HepG2 (cell line): ENCODE measurements around the gene NEDD8. TPM values are rescaled to one million over a fixed set of nuclear protein-coding genes. Genes with fewer than 3 reads are reported as not detected.

Experiments used
- ATAC-seq: fragments of 200-7000 bp; cut with Tn5 transposase; 3 replicates; pipeline ENCODE4 v1.9.1; 2020; ENCODE audit warnings: mild to moderate bottlenecking, moderate library complexity
- BruUV-seq: library from RNA; stranded (reverse); fragments of 400-500 nt; replicated peaks from 2 replicates; lab custom pipeline; 2021; lab: Mats Ljungman, UMichigan
- CTCF ChIA-PET: fragments of 300-600 bp; formaldehyde crosslinking; extraction: SDS; loops from one replicate; lab custom pipeline; 2021; ENCODE audit warnings: low total read pairs, inconsistent platforms, low intra/inter-chr PET ratio; lab: Yijun Ruan, JAX
- POLR2A ChIA-PET: fragments of 350-600 bp; sonication (Branson Sonifier 250); formaldehyde crosslinking; loops from one replicate; lab custom pipeline; 2020; ENCODE audit warnings: antibody characterized with exemption, inconsistent platforms; lab: Yijun Ruan, JAX
- DNase-seq: peaks from one replicate; pipeline ENCODE4 v3.0.0-alpha.2; 2015; ENCODE audit warnings: low spot score
- FAIRE-seq: peaks from 3 replicates; lab custom pipeline; 2011; peaks lifted over from hg19 to GRCh38; lab: Jason Lieb, UNC
- H2AFZ ChIP-seq: one replicate; pipeline ENCODE4 v1.6.1; 2011; ENCODE audit warnings: low read length, inconsistent platforms
- H3K27ac ChIP-seq: fragments of 300-600 bp; 3 replicates; pipeline ENCODE4 v1.8.0; 2011; ENCODE audit warnings: mixed run types, mild to moderate bottlenecking, mixed read lengths, low read length, inconsistent platforms; ENCODE audit not compliant: insufficient read depth; ENCODE audit errors: extremely low read length
- H3K27me3 ChIP-seq, 2 experiments: fragments of 200-600 bp in 1 of 2; 2 replicates in 1 of 2; 3 replicates in 1 of 2; pipeline versions ENCODE4 v1.6.0 to v1.8.0; 2011; ENCODE audit warnings: low read length in 2 of 2, mild to moderate bottlenecking in 2 of 2, moderate library complexity in 2 of 2, inconsistent platforms in 1 of 2; ENCODE audit not compliant: insufficient read depth in 2 of 2, control insufficient read depth in 1 of 2
- H3K36me3 ChIP-seq, 2 experiments: fragments of 200-600 bp in 1 of 2; replicated peaks in 1 of 2; 2 replicates in 1 of 2; 3 replicates in 1 of 2; pipeline versions ENCODE4 v1.5.1 to v1.8.0; 2011; ENCODE audit warnings: low read length in 2 of 2, inconsistent platforms in 1 of 2; ENCODE audit not compliant: insufficient read depth in 2 of 2, control insufficient read depth in 1 of 2
- H3K4me1 ChIP-seq: 2 replicates; pipeline ENCODE4 v1.5.1; 2012; ENCODE audit warnings: low read length, inconsistent platforms; ENCODE audit not compliant: insufficient read depth
- H3K4me2 ChIP-seq: 2 replicates; pipeline ENCODE4 v1.6.0; 2011; ENCODE audit warnings: low read depth, low read length, inconsistent platforms
- H3K4me3 ChIP-seq, 3 experiments: fragments of 200-600 bp in 1 of 3; sonication (generic), shearing (Covaris generic) in 1 of 3; replicated peaks in 1 of 3; 2 replicates each; pipeline ENCODE4 v1.5.1; 2011 to 2016; ENCODE audit warnings: low read length in 3 of 3, inconsistent platforms in 2 of 3, low read depth in 2 of 3, mild to moderate bottlenecking in 2 of 3, control low read depth in 1 of 3, mixed read lengths in 1 of 3; ENCODE audit not compliant: insufficient read depth in 1 of 3
- H3K79me2 ChIP-seq: one replicate; pipeline ENCODE4 v1.6.1; 2011; ENCODE audit warnings: low read length, inconsistent platforms; ENCODE audit not compliant: insufficient read depth
- H3K9ac ChIP-seq: 2 replicates; pipeline ENCODE4 v1.6.0; 2011; ENCODE audit warnings: mild to moderate bottlenecking, low read depth, low read length, inconsistent platforms; ENCODE audit not compliant: insufficient read depth
- H3K9me3 ChIP-seq: 2 replicates; pipeline ENCODE4 v1.5.1; 2012; ENCODE audit warnings: mild to moderate bottlenecking, low read length
- H4K20me1 ChIP-seq: 2 replicates; pipeline ENCODE4 v1.6.0; 2011; ENCODE audit warnings: inconsistent platforms, mild to moderate bottlenecking, low read length, moderate library complexity; ENCODE audit not compliant: insufficient read depth
- CHD4 ChIP-seq: fragments of 200-600 bp; sonication (generic); IDR thresholded peaks from 2 replicates; pipeline ENCODE4 v1.7.0; 2017; ENCODE audit warnings: mild to moderate bottlenecking, low read length, borderline replicate concordance
- HDAC6 ChIP-seq: fragments of 200-600 bp; sonication (generic); IDR thresholded peaks from 2 replicates; pipeline ENCODE4 v1.7.0; 2017; ENCODE audit warnings: mild to moderate bottlenecking, antibody characterized with exemption, low read length, low read depth
- KIAA2018 ChIP-seq: sonication (generic); formaldehyde crosslinking; IDR thresholded peaks from 2 replicates; pipeline ENCODE4 v1.5.0; 2020; ENCODE audit warnings: mild to moderate bottlenecking, missing genetic modification reagents, borderline replicate concordance
- NFYB ChIP-seq: sonication (generic); formaldehyde crosslinking; IDR thresholded peaks from 2 replicates; pipeline ENCODE4 v1.4.0; 2020; ENCODE audit warnings: missing genetic modification reagents
- NR1H2 ChIP-seq: sonication (generic); formaldehyde crosslinking; IDR thresholded peaks from 2 replicates; pipeline ENCODE4 v1.8.1; 2022; ENCODE audit warnings: low read depth, missing genetic modification reagents, borderline replicate concordance
- NR2F1 ChIP-seq, 2 experiments: fragments of 450-650 bp in 1 of 2; formaldehyde crosslinking in 1 of 2; IDR thresholded peaks; 2 replicates each; pipeline versions ENCODE4 v1.5.0 to v1.6.1; 2016 to 2020; ENCODE audit warnings: mild to moderate bottlenecking in 1 of 2, missing compliant biosample characterization in 1 of 2, missing genetic modification reagents in 1 of 2, moderate library complexity in 1 of 2
- PLSCR1 ChIP-seq: sonication (generic); formaldehyde crosslinking; IDR thresholded peaks from 2 replicates; pipeline ENCODE4 v1.5.0; 2020; ENCODE audit warnings: missing genetic modification reagents, mild to moderate bottlenecking, borderline replicate concordance
- SETDB1 ChIP-seq: sonication (generic); formaldehyde crosslinking; IDR thresholded peaks from 2 replicates; pipeline ENCODE4 v1.5.1; 2020; ENCODE audit warnings: missing genetic modification reagents, mild to moderate bottlenecking, borderline replicate concordance
- ZNF547 ChIP-seq: sonication (generic); formaldehyde crosslinking; IDR thresholded peaks from 2 replicates; pipeline ENCODE4 v1.5.1; 2020; ENCODE audit warnings: mild to moderate bottlenecking, missing genetic modification reagents
- ZNF672 ChIP-seq: sonication (generic); formaldehyde crosslinking; IDR thresholded peaks from 2 replicates; pipeline ENCODE4 v1.8.1; 2022; ENCODE audit warnings: missing genetic modification reagents
- ZNF740 ChIP-seq: sonication (generic); formaldehyde crosslinking; IDR thresholded peaks from 2 replicates; pipeline ENCODE4 v1.4.0; 2020; ENCODE audit warnings: missing genetic modification reagents
- ZSCAN31 ChIP-seq: sonication (generic); formaldehyde crosslinking; IDR thresholded peaks from 2 replicates; pipeline ENCODE4 v1.5.0; 2020; ENCODE audit warnings: low read depth, mild to moderate bottlenecking, missing genetic modification reagents
- WGBS: methylation state at CpG from one replicate; pipeline ENCODE4 v1.1.6; 2017; ENCODE audit warnings: low lambda C conversion rate; 5-methylcytosine and 5-hydroxymethylcytosine counted together
- in situ Hi-C: cut with HindIII; loops from 2 replicates; pipeline ENCODE4 v1.10.0; 2017; ENCODE audit warnings: low pct_unique_long_range_greater_than_20kb; ENCODE audit not compliant: extremely low pct_ligation_motif_present
- intact Hi-C: fragments of 100-400 bp; cut with micrococcal nuclease; formaldehyde crosslinking; loops from one replicate; pipeline ENCODE4 v1.10.0; 2022; ENCODE audit not compliant: unreplicated experiment
- polyA plus RNA-seq, 8 experiments: library from polyadenylated mRNA; depleted of rRNA in 3 of 8; stranded (reverse) in 7 of 8; unstranded in 1 of 8; fragments of >200 nt; fragmentation: Illumina TruSeq in 4 of 8; extraction: Trizol in 4 of 8; gene quantifications; 2 replicates each; pipeline versions ENCODE4 v1.2.1 to v1.2.3, GENCODE V29; 2011 to 2016; ENCODE audit warnings: low read depth in 4 of 8, missing spikeins in 1 of 8, mixed read lengths in 1 of 8; ENCODE audit not compliant: insufficient read depth in 1 of 8
- total RNA-seq, 5 experiments: library from RNA; depleted of rRNA; stranded (reverse); fragments of >200 nt; fragmentation: Illumina TruSeq; extraction: Trizol; gene quantifications; 2 replicates each; pipeline ENCODE4 v1.2.3, GENCODE V29; 2016; ENCODE audit warnings: low read depth in 1 of 5

The NEDD8 gene
- total and polyA plus RNA-seq, 2 of the 13 experiments (the other 11 are each of a cell fraction or from before 2014, with no cell fraction given): 535 to 713 TPM

GRCh38 chr14:24224618-24225071, 7.5 kb downstream of the NEDD8 start:
- CTCF ChIA-PET: no interaction called here
- H3K36me3 ChIP-seq: peaks cover 1 to 16% of the 10 kb centered on the region in 2 experiments; a peak in 2 of 5 replicates
- BruUV-seq: no TSS peak
- POLR2A ChIA-PET: interaction anchor here (1.1 to 4.4 kb wide), 7 partner anchors 9 to 130 kb away, joined by 3 to 21 read pairs (median 6); partner anchors contain the start of genes CHMP4A, IPO4, MDP1 and PCK2
- H3K27ac ChIP-seq: no peak overlapping the region
- in situ Hi-C loops (no loop called here), intact Hi-C loops (no loop called here)
- 96% methylated on average over 7 of the region's 7 CpGs for WGBS
- H3K4me3 ChIP-seq: no peak overlapping the region
- H2AFZ ChIP-seq: no peak overlapping the region
- no peaks in the 10 kb centered on the region for H3K9me3 ChIP-seq
- peaks cover 74% of the 10 kb centered on the region for H3K79me2 ChIP-seq
- H3K9ac ChIP-seq: no peak overlapping the region
- no peak for FAIRE-seq
- ATAC-seq: no peak
- H3K4me2 ChIP-seq: no peak overlapping the region
- DNase-seq: no peak
- H3K27me3 ChIP-seq: no peaks in the 10 kb centered on the region
- peaks cover 18% of the 10 kb centered on the region for H3K4me1 ChIP-seq
- H4K20me1 ChIP-seq: no peaks in the 10 kb centered on the region
- no peak for TF ChIP-seq ZNF547 (CRISPR knock-in tag)
- no peak for TF ChIP-seq CHD4
- no peak for TF ChIP-seq ZSCAN31 (CRISPR knock-in tag)
- no peak for TF ChIP-seq PLSCR1 (CRISPR knock-in tag)
- TF ChIP-seq HDAC6: no peak
- no peak for TF ChIP-seq ZNF740
- TF ChIP-seq ZNF672 (CRISPR knock-in tag): no peak
- no peak for TF ChIP-seq NR2F1 (CRISPR knock-in tag; IDR thresholded peaks at IDR 0.05)
- no peak for TF ChIP-seq NR1H2 (CRISPR knock-in tag)
- no peak for TF ChIP-seq SETDB1
- no peak for TF ChIP-seq KIAA2018 (CRISPR knock-in tag)
- TF ChIP-seq NFYB (CRISPR knock-in tag): no peak
